ENCODE results near the gene SH3RF3.

GRCh38 chr2:109220860-109221259, 91.9 kb downstream of the SH3RF3 start:
- TF ChIP-seq SAP30 (IDR thresholded peaks at IDR 0.05; ENCODE audit: borderline replicate concordance, insufficient read depth, low read depth, low read length, poor library complexity, severe bottlenecking) (no peak), USF1 (CRISPR knock-in tag; IDR thresholded peaks at IDR 0.05) (no peak)
